Endothelial cell of umbilical vein (primary cell): ENCODE results near the gene CCDC85C. TPM values are rescaled to one million over a fixed set of nuclear protein-coding genes. Genes with fewer than 3 reads are reported as not detected.

ENCODE experiments used
- BruUV-seq: library from RNA; stranded (reverse); fragments of 400-500 nt; replicated peaks from 2 replicates; lab custom pipeline; 2021; lab: Mats Ljungman, UMichigan
- CTCF ChIA-PET: fragments of 300-600, 350-600 bp; sonication (Branson Sonifier 250); formaldehyde crosslinking; loops from one replicate; lab custom pipeline; 2021; ENCODE audit warnings: antibody characterized with exemption, inconsistent platforms; lab: Charles Lee
- POLR2A ChIA-PET: fragments of 300-600, 350-600 bp; sonication (Branson Sonifier 250); formaldehyde crosslinking; loops from one replicate; lab custom pipeline; 2021; ENCODE audit warnings: antibody characterized with exemption, inconsistent platforms; lab: Charles Lee
- DNase-seq: peaks from one replicate; pipeline ENCODE4 v3.0.0-alpha.2; 2011; ENCODE audit warnings: low read depth, low spot score
- FAIRE-seq: peaks from 2 replicates; lab custom pipeline; 2011; peaks lifted over from hg19 to GRCh38; lab: Jason Lieb, UNC
- H2AFZ ChIP-seq: 2 replicates; pipeline ENCODE4 v1.6.0; 2012; ENCODE audit warnings: low read depth, low read length, control low read depth, inconsistent platforms
- H3K27ac ChIP-seq: 2 replicates; pipeline ENCODE4 v1.5.1; 2011; ENCODE audit warnings: low read depth, mild to moderate bottlenecking, control low read depth, low read length, moderate library complexity; ENCODE audit not compliant: insufficient read depth
- H3K27me3 ChIP-seq, 2 experiments: 2 replicates each; pipeline versions ENCODE4 v1.6.0 to v1.6.1; 2011; ENCODE audit warnings: low read length in 2 of 2, mixed read lengths in 1 of 2; ENCODE audit not compliant: control insufficient read depth in 2 of 2, insufficient read depth in 2 of 2
- H3K36me3 ChIP-seq, 2 experiments: 2 replicates in 1 of 2; 3 replicates in 1 of 2; pipeline ENCODE4 v1.5.1; 2011; ENCODE audit warnings: low read length in 2 of 2, mild to moderate bottlenecking in 1 of 2, moderate library complexity in 1 of 2; ENCODE audit not compliant: control insufficient read depth in 2 of 2, insufficient read depth in 2 of 2; ENCODE audit errors: extremely low read depth in 1 of 2
- H3K4me1 ChIP-seq: 3 replicates; pipeline ENCODE4 v1.5.1; 2011; ENCODE audit warnings: mild to moderate bottlenecking, low read length; ENCODE audit not compliant: control insufficient read depth, insufficient read depth; ENCODE audit errors: extremely low read depth
- H3K4me2 ChIP-seq: 2 replicates; pipeline ENCODE4 v1.6.1; 2011; ENCODE audit warnings: low read length, control low read depth, mixed read lengths; ENCODE audit not compliant: insufficient read depth
- H3K4me3 ChIP-seq, 3 experiments: fragments of 200-600 bp in 1 of 3; sonication (generic), shearing (Covaris generic) in 1 of 3; replicated peaks in 1 of 3; 2 replicates each; pipeline ENCODE4 v1.5.1; 2011 to 2016; ENCODE audit warnings: control low read depth in 3 of 3, low read length in 3 of 3, mild to moderate bottlenecking in 2 of 3, inconsistent platforms in 1 of 3, low read depth in 1 of 3, moderate library complexity in 1 of 3; ENCODE audit not compliant: insufficient read depth in 1 of 3
- H3K79me2 ChIP-seq: 2 replicates; pipeline ENCODE4 v1.6.0; 2012; ENCODE audit warnings: low read length, inconsistent platforms; ENCODE audit not compliant: control insufficient read depth, insufficient read depth
- H3K9ac ChIP-seq: replicated peaks from 2 replicates; pipeline ENCODE3; 2011; ENCODE audit warnings: low read length, control low read depth; ENCODE audit not compliant: insufficient read depth; ENCODE audit errors: extremely low read depth
- H3K9me1 ChIP-seq: replicated peaks from 3 replicates; pipeline ENCODE4 v1.6.0; 2011; ENCODE audit warnings: mild to moderate bottlenecking, low read length; ENCODE audit not compliant: control insufficient read depth, insufficient read depth; ENCODE audit errors: extremely low read depth
- H3K9me3 ChIP-seq: replicated peaks from 2 replicates; pipeline ENCODE4 v1.5.1; 2012; ENCODE audit warnings: low read length, inconsistent platforms; ENCODE audit not compliant: control insufficient read depth, insufficient read depth
- H4K20me1 ChIP-seq: replicated peaks from 2 replicates; pipeline ENCODE3; 2011; ENCODE audit warnings: mild to moderate bottlenecking, low read length; ENCODE audit not compliant: control insufficient read depth, insufficient read depth; ENCODE audit errors: extremely low read depth
- CTCF ChIP-seq, 2 donors: IDR thresholded peaks; 1 replicate in 1 of 2; 2 replicates in 1 of 2; pipeline ENCODE4 v1.5.1; 2011; ENCODE audit warnings: low read length in 2 of 2, mild to moderate bottlenecking in 2 of 2, moderate library complexity in 2 of 2, control low read depth in 1 of 2, inconsistent platforms in 1 of 2, low read depth in 1 of 2; ENCODE audit not compliant: insufficient read depth in 1 of 2; ENCODE audit errors: extremely low read depth in 1 of 2
- EZH2 ChIP-seq: IDR thresholded peaks from 2 replicates; pipeline ENCODE4 v1.6.1; 2012; ENCODE audit warnings: borderline replicate concordance, low read depth, mild to moderate bottlenecking, moderate library complexity, low read length, inconsistent platforms; ENCODE audit not compliant: severe bottlenecking
- FOS ChIP-seq: IDR thresholded peaks from 2 replicates; pipeline ENCODE4 v1.6.1; 2011; ENCODE audit warnings: mild to moderate bottlenecking, low read length, moderate library complexity, borderline replicate concordance; ENCODE audit not compliant: insufficient read depth
- GATA2 ChIP-seq: IDR thresholded peaks from 2 replicates; pipeline ENCODE4 v1.7.0; 2011; ENCODE audit warnings: low read depth, mild to moderate bottlenecking, moderate library complexity, mixed read lengths, low read length; ENCODE audit not compliant: insufficient read length, insufficient read depth
- JUN ChIP-seq: IDR thresholded peaks from 2 replicates; pipeline ENCODE4 v1.6.1; 2011; ENCODE audit warnings: borderline replicate concordance, low read depth; ENCODE audit not compliant: insufficient read length, insufficient read depth
- MAX ChIP-seq: IDR thresholded peaks from 2 replicates; pipeline ENCODE4 v1.6.1; 2011; ENCODE audit not compliant: insufficient read depth, insufficient read length
- MYC ChIP-seq: IDR thresholded peaks from one replicate; pipeline ENCODE4 v1.6.1; 2011; ENCODE audit warnings: mild to moderate bottlenecking, low read depth, low read length
- POLR2A ChIP-seq: IDR thresholded peaks from 2 replicates; pipeline ENCODE4 v1.6.1; 2012; ENCODE audit warnings: low read depth, mild to moderate bottlenecking, control low read depth, low read length
- POLR2AphosphoS5 ChIP-seq: IDR thresholded peaks from 2 replicates; pipeline ENCODE4 v1.6.1; 2012; ENCODE audit warnings: low read depth, mild to moderate bottlenecking, control low read depth, low read length, moderate library complexity; ENCODE audit not compliant: insufficient read depth
- dilution Hi-C: fragments of 300-500 bp; cut with MboI; formaldehyde crosslinking; loops from one replicate; pipeline ENCODE4 v1.15.0; 2019; ENCODE audit warnings: low sequenced_read_pairs; ENCODE audit not compliant: extremely low pct_ligation_motif_present
- intact Hi-C: fragments of 100-400 bp; cut with micrococcal nuclease; formaldehyde crosslinking; loops from one replicate; pipeline ENCODE4 v1.10.0; 2022
- polyA plus RNA-seq, 4 experiments: library from polyadenylated mRNA; depleted of rRNA in 3 of 4; stranded (reverse) in 3 of 4; unstranded in 1 of 4; fragments of >200 nt; gene quantifications; 2 replicates each; pipeline versions ENCODE4 v1.2.1 to v1.2.3, GENCODE V29; 2011 to 2012; ENCODE audit warnings: missing spikeins in 1 of 4
- total RNA-seq: library from RNA; stranded (reverse); gene quantifications from 2 replicates; pipeline ENCODE4 v1.2.3, GENCODE V29; 2021

The CCDC85C gene
- total and polyA plus RNA-seq, 2 donors (not counting 3 experiments of a cell fraction or from before 2014, with no cell fraction given): 7.5 to 17.8 TPM

DNA sequence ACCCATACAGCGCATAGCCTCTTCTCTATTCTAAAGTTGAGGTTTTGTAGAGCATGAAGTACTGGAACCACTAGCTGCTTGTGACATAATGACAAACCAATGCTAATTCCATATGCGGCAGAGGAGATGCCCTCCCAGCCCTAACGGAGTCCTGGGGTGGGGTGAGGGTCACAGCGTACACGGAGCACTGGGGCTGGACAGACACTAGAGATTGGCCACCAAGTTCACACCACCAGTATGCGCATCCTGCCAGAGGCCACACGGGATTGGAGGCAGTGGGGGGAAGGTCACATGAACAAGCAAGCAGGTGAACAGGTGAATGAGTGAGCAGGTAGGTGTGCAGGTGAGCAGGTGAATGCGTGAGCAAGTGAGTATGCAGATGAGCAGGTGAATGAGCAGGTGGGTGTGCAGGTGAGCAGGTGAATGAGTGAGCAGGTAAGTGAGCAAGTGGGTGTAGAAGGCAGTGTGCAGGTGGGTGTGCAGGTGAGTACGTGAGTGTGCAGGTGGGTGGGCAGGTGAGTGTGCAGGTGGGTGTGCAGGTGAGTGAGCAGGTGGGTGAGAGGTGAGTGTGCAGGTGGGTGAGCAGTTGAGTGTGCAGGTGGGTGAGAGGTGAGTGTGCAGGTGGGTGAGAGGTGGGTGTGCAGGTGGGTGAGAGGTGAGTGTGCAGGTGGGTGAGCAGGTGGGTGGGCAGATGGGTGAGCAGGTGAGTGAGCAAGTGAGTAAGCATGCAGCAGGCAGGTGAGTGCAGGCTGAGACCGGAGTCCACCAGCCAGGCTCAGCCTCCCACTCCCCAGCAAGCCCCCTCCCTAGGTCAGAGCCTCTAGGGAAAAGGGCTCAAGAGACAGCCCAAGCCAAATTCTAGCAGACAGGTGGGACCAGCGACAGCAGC is 52.7 kb downstream of the CCDC85C start:
- no TSS peak for BruUV-seq
- no peaks in the 10 kb centered on the region for H3K79me2 ChIP-seq
- H4K20me1 ChIP-seq: no peaks in the 10 kb centered on the region

More for the DNA sequence above, 52.7 kb downstream of the CCDC85C start:
- Histone ChIP-seq H3K4me2 (no peak overlapping the region), H3K4me3 (no peak overlapping the region), H3K36me3 (no peaks in the 10 kb centered on the region), H3K4me1 (no peaks in the 10 kb centered on the region), H3K9me3 (no peaks in the 10 kb centered on the region), H3K9ac (no peak overlapping the region), H3K9me1 (no peaks in the 10 kb centered on the region), H2AFZ (no peak overlapping the region), H3K27me3 (no peaks in the 10 kb centered on the region), H3K27ac (no peak overlapping the region)
- no peak for DNase-seq
- CTCF ChIA-PET: no interaction called here
- intact Hi-C loops (no loop called here), dilution Hi-C loops (no loop called here)
- TF ChIP-seq CTCF (IDR thresholded peaks at IDR 0.05; ENCODE audit: extremely low read depth in 1 of 2, insufficient read depth in 1 of 2, low read depth in 1 of 2, low read length in 2 of 2) (no peak), EZH2 (no peak), JUN (no peak), MAX (no peak), FOS (no peak), MYC (no peak), POLR2A (no peak), GATA2 (no peak), POLR2AphosphoS5 (no peak)
- POLR2A ChIA-PET: no interaction called here
- FAIRE-seq: no peak
